ENCODE data around the gene SNX27.

Gene SNX27

DNA sequence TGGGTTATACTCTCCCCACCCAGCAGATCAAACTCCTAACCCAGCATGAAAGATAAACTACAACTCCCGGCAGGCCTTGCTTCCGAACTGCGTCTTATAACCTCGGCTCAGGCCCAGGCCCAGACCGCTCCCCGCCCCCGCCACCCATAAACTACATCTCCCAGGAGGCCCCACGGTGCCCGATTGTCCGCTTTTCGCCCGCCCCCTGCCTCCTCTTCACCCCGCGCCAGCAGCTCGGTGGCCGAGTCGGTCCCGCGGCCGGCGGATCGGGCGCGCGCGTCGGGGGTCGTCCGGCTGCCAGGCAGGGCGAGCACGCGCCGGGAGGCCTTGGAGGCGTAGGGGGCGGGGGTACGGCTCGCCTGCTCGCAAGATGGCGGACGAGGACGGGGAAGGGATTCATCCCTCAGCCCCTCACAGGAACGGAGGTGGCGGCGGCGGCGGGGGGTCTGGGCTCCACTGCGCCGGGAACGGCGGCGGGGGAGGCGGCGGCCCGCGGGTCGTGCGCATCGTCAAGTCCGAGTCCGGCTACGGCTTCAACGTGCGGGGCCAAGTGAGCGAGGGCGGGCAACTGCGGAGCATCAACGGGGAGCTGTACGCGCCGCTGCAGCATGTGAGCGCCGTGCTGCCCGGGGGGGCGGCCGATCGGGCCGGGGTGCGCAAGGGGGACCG is at the start of gene SNX27:
TSS of gene SNX27 (plus strand) at position 219 of the 669 bp plus-strand sequence. CDS start at position 371, 152 bp downstream.
- H3K27me3 ChIP-seq: no peaks in the 10 kb centered on the region

DNA sequence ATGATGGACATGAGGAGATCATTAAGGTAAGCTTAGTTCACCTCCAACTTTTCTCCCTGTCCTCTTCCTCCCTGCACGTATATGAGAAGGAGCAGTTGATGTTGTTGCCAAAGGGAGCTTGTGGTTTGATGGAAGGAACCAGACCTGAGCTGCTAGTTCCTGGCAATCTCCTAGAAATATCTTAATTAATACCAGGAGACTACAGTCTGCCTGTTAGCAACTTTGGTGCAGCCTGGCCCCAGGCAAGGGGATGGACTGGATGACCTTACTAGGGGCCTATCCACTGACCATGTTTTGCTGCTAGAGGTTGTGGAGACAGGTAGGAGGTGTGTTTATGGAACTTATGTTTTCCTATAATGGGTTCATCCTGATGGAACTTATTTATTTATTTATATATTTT is 49.2 kb upstream of the SNX27 start:
- TF ChIP-seq, protein P1, sequence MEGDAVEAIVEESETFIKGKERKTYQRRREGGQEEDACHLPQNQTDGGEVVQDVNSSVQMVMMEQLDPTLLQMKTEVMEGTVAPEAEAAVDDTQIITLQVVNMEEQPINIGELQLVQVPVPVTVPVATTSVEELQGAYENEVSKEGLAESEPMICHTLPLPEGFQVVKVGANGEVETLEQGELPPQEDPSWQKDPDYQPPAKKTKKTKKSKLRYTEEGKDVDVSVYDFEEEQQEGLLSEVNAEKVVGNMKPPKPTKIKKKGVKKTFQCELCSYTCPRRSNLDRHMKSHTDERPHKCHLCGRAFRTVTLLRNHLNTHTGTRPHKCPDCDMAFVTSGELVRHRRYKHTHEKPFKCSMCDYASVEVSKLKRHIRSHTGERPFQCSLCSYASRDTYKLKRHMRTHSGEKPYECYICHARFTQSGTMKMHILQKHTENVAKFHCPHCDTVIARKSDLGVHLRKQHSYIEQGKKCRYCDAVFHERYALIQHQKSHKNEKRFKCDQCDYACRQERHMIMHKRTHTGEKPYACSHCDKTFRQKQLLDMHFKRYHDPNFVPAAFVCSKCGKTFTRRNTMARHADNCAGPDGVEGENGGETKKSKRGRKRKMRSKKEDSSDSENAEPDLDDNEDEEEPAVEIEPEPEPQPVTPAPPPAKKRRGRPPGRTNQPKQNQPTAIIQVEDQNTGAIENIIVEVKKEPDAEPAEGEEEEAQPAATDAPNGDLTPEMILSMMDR (IDR thresholded peaks at IDR 0.05): no peak
- Histone ChIP-seq H3K27me3 (no peaks in the 10 kb centered on the region), H3K27ac (no peak overlapping the region), H3K4me3 (ENCODE audit: low read depth in 1 of 2, low read length in 1 of 2) (no peak overlapping the region), H3K36me3 (no peaks in the 10 kb centered on the region), H3K9me3 (no peaks in the 10 kb centered on the region), H3K4me1 (ENCODE audit: control insufficient read depth in 1 of 2, insufficient read depth in 1 of 2, low read depth in 1 of 2, low read length in 1 of 2) (peaks cover 6% of the 10 kb centered on the region in 2 experiments)

More for the DNA sequence above, at the start of gene SNX27:
- TF ChIP-seq, protein P1 (IDR thresholded peaks at IDR 0.05): no peak
- H3K27ac ChIP-seq: peak within 1 kb of the TSS; percentile 97
- H3K36me3 ChIP-seq: no peaks in the 10 kb centered on the region
- H3K4me1 ChIP-seq (ENCODE audit: control insufficient read depth in 1 of 2, insufficient read depth in 1 of 2, low read depth in 1 of 2, low read length in 1 of 2): peaks cover 60 to 63% of the 10 kb centered on the region in 2 experiments
- peak within 1 kb of the TSS; percentile 72 to 94 for H3K4me3 ChIP-seq (ENCODE audit: low read depth in 1 of 2, low read length in 1 of 2)
- H3K9me3 ChIP-seq: no peaks in the 10 kb centered on the region

DNA sequence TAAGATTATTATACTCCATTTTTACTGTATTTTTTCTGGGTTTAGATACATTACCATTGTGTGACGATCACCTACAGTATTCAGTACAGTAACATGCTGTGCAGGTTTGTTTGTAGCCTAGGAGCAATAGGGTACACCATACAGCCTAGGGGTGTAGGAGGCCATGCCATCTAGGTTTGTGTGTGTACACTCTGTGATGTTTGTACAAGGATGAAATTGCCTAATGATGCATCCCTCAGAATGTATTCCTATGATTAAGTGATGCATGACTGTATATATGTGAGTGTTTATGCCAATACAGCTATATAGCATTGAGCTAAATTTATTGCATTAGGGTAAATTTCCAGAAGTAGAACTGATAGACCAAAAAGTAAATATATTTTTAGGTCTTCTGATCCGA is 48.5 kb upstream of the SNX27 start:
- no peaks in the 10 kb centered on the region for H3K27me3 ChIP-seq

DNA sequence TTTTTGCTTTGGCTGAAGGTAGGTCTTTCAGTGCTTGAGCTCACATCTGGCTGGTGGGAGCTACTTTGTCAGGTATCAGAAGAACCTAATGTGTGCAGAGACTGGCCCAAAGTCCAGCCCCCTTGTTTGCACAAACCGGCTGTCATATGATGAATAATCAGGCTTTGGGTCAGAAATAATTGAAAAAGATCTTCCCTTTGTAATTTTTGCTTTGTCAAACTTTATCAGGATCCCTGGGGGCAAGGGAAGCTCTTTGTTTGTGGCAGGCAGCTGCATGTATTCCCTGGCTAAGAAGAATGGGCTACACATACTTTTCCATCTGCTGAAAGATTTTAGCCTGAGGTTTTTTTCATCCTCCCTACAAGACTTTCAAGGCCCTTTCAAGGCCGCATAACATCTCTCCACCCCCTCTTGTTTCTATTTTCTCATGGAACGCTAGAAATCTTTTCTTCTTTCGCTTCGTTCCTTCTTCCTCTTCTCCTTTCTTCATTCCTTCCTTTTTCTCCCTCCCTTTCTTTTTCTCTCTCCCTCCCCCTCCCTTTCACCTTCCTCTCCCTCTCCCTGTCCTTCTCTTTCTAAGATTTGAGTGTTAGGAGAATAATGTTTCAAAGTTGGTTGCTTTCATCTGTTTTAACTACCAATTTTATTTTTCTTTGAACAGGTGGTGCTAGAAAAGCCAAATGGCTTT is 46.2 kb upstream of the SNX27 start:
- no peaks in the 10 kb centered on the region for H3K4me1 ChIP-seq (ENCODE audit: control insufficient read depth in 1 of 2, insufficient read depth in 1 of 2, low read depth in 1 of 2, low read length in 1 of 2)
- TF ChIP-seq, protein P1 (IDR thresholded peaks at IDR 0.05): no peak

More for the DNA sequence above, 48.5 kb upstream of the SNX27 start:
- Histone ChIP-seq H3K27ac (no peak overlapping the region), H3K4me3 (ENCODE audit: low read depth in 1 of 2, low read length in 1 of 2) (no peak overlapping the region), H3K9me3 (no peaks in the 10 kb centered on the region), H3K36me3 (no peaks in the 10 kb centered on the region), H3K4me1 (ENCODE audit: control insufficient read depth in 1 of 2, insufficient read depth in 1 of 2, low read depth in 1 of 2, low read length in 1 of 2) (peaks cover 6% of the 10 kb centered on the region in 2 experiments)
- TF ChIP-seq, protein P1 (IDR thresholded peaks at IDR 0.05): no peak

DNA sequence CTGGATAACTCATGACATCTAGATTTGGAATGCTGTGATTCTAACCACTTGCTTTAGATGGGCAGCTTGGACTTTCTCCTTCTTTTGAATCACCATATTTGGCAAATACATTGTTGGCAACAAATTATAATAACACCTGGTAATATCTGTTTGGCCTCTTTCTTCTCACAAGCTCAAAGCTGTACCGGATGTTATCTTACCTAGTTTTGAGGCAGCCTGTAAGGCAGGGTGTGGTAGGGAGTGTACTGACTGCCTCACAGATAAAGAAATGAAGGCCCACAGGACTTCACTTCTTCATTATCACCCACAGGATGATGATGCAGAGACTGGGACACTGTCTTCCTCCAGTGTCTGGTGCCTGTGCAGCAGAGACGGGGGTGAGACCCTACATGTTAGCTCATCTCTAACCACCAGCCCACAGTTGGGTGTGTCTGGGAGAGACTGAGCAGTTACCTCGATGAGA is 43.2 kb upstream of the SNX27 start:
- TF ChIP-seq, protein P1 (IDR thresholded peaks at IDR 0.05): no peak
- Histone ChIP-seq H3K4me1 (ENCODE audit: control insufficient read depth in 1 of 2, insufficient read depth in 1 of 2, low read depth in 1 of 2, low read length in 1 of 2) (no peaks in the 10 kb centered on the region), H3K4me3 (ENCODE audit: low read depth in 1 of 2, low read length in 1 of 2) (no peak overlapping the region), H3K9me3 (no peaks in the 10 kb centered on the region), H3K27me3 (no peaks in the 10 kb centered on the region), H3K27ac (no peak overlapping the region), H3K36me3 (no peaks in the 10 kb centered on the region)

More for the DNA sequence above, 46.2 kb upstream of the SNX27 start:
- no peaks in the 10 kb centered on the region for H3K36me3 ChIP-seq
- no peaks in the 10 kb centered on the region for H3K9me3 ChIP-seq
- no peak overlapping the region for H3K27ac ChIP-seq
- H3K4me3 ChIP-seq (ENCODE audit: low read depth in 1 of 2, low read length in 1 of 2): no peak overlapping the region
- H3K27me3 ChIP-seq: no peaks in the 10 kb centered on the region

Measured in neutrophil (primary cell).